ENCODE results near the gene EXOSC7. TPM values are rescaled to one million over a fixed set of nuclear protein-coding genes. Genes with fewer than 3 reads are reported as not detected.
A peak's percentile ranks its signal among the peaks of the same experiment; 100 is the strongest.

Gene EXOSC7
- total and polyA plus RNA-seq, 10 of the 15 experiments (the other 5 are each of a cell fraction or from before 2014, with no cell fraction given) = 58.0 to 193 (median 82.9) TPM

- Histone ChIP-seq H2AFZ (ENCODE audit: control insufficient read depth, low read depth, low read length) (no peak within 1 kb of the TSS), H4K20me1 (ENCODE audit: control insufficient read depth, insufficient read depth) (no peaks in the 10 kb centered on the region), H3K4me2 (ENCODE audit: control insufficient read depth, insufficient read depth) (no peak within 1 kb of the TSS), H3K27ac (ENCODE audit: control insufficient read depth, insufficient read depth) (no peak within 1 kb of the TSS), H3K4me3 (no peak within 1 kb of the TSS), H3K4me1 (ENCODE audit: control insufficient read depth, insufficient read depth, low read length) (no peaks in the 10 kb centered on the region), H3K9me3 (replicated peaks; ENCODE audit: control insufficient read depth, insufficient read depth, low read length) (no peaks in the 10 kb centered on the region), H3K36me3 (ENCODE audit: control insufficient read depth in 2 of 2, insufficient read depth in 2 of 2, low read length in 1 of 2) (no peaks in the 10 kb centered on the region), H3K9ac (ENCODE audit: control insufficient read depth, insufficient read depth, low read length) (no peak within 1 kb of the TSS), H3K79me2 (ENCODE audit: control insufficient read depth, insufficient read depth, low read length) (no peaks in the 10 kb centered on the region), H3K27me3 (replicated peaks in 1 of 2; ENCODE audit: control insufficient read depth in 2 of 2, insufficient read depth in 2 of 2, low read length in 1 of 2) (no peaks in the 10 kb centered on the region)
- ATAC-seq (no peak), DNase-seq (ENCODE audit: low read depth, low spot score) (no peak), FAIRE-seq (no peak)
- BruUV-seq (replicated peaks) = no TSS peak
- WGBS (ENCODE audit: insufficient coverage, insufficient replicate concordance, low lambda C conversion rate, missing lambda C conversion rate) = 27% methylated on average over 7 of the region's 13 CpGs
- ChIA-PET POLR2A (no interaction called here), CTCF (interaction anchor here (0.7 to 1.1 kb wide), 2 partner anchors 40 to 634 kb away, joined by 3 read pairs; no protein-coding TSS in a partner anchor), RAD21 (ENCODE audit: unreplicated experiment) (no interaction called here), SMC1A (ENCODE audit: uncharacterized antibody, unreplicated experiment) (interaction anchor here (1.2 kb wide), 1 partner anchor 9 kb away, joined by 4 read pairs; no protein-coding TSS in a partner anchor)
- in situ Hi-C loops (cut with MboI) (no loop called here), intact Hi-C loops (cut with micrococcal nuclease; ENCODE audit: unreplicated experiment) (no loop called here)
- TF ChIP-seq NRF1 (conservative IDR thresholded peaks at IDR 0.05; ENCODE audit: low read depth, low read length) = no peak
- TF ChIP-seq KLF5 (IDR thresholded peaks at IDR 0.05; ENCODE audit: partially characterized antibody) = no peak
- TF ChIP-seq TBL1XR1 (IDR thresholded peaks at IDR 0.05; ENCODE audit: low read depth, low read length) = no peak
- no peak for TF ChIP-seq YY1 (IDR thresholded peaks at IDR 0.05; ENCODE audit: low read depth, low read length)
- TF ChIP-seq ZNF24 (IDR thresholded peaks at IDR 0.05) = no peak
- no peak for TF ChIP-seq CHD4 (IDR thresholded peaks at IDR 0.05)
- TF ChIP-seq GATAD2B (conservative IDR thresholded peaks at IDR 0.05; ENCODE audit: low read depth) = no peak
Measured at GRCh38 chr3:45026038-45026437, 50.0 kb downstream of the EXOSC7 start, which contains the start of gene CLEC3B. Gene CLEC3B, plus strand, starts transcription at chr3:45026303. Its CDS starts 60 bp downstream, at chr3:45026363.

DNA sequence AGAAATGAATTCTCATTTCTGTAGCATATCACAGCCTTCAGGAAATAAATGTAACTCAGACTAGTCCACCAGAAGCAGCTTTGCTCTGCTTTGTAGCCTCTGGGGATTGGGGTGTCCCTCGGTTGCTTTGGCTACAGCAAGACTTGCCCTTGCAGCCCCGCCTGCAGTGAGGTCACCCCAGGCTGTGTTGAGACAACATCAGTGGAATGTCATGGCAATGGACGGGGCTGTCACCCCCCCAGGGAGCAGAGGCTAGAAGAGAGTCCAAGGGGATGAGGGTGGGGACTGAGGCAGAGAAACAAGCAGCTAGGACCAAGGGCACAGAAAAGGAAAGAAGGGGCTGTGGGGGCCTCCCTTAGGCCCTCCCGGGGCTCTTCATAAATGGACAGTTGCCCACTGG, 50.9 kb downstream of the EXOSC7 start:
- no peak overlapping the region for H3K9ac ChIP-seq (ENCODE audit: control insufficient read depth, insufficient read depth, low read length)
- intact Hi-C loops (cut with micrococcal nuclease; ENCODE audit: unreplicated experiment) (no loop called here), in situ Hi-C loops (cut with MboI) (no loop called here)
- H3K4me2 ChIP-seq (ENCODE audit: control insufficient read depth, insufficient read depth) = no peak overlapping the region
- DNase-seq (ENCODE audit: low read depth, low spot score) (no peak), FAIRE-seq (no peak), ATAC-seq (peak; percentile 21; the same call in 1 of the 3 replicates)
- no peak for TF ChIP-seq BHLHE40 (IDR thresholded peaks at IDR 0.05; ENCODE audit: borderline replicate concordance in 1 of 2, low read depth in 2 of 2, low read length in 1 of 2)
- no peak for TF ChIP-seq SIN3A (IDR thresholded peaks at IDR 0.05; ENCODE audit: low read depth, low read length)
- TF ChIP-seq NRF1 (conservative IDR thresholded peaks at IDR 0.05; ENCODE audit: low read depth, low read length) = no peak
- no peak for TF ChIP-seq SP1 (IDR thresholded peaks at IDR 0.05; ENCODE audit: low read depth, low read length)
- H2AFZ ChIP-seq (ENCODE audit: control insufficient read depth, low read depth, low read length) = no peak overlapping the region
- CTCF ChIA-PET = interaction anchor here (0.7 kb wide), 1 partner anchor 14 kb away, joined by 3 read pairs; no protein-coding TSS in a partner anchor
- POLR2A ChIA-PET = no interaction called here
- no peaks in the 10 kb centered on the region for H4K20me1 ChIP-seq (ENCODE audit: control insufficient read depth, insufficient read depth)
- RAD21 ChIA-PET (ENCODE audit: unreplicated experiment) = no interaction called here
- no peak overlapping the region for H3K27ac ChIP-seq (ENCODE audit: control insufficient read depth, insufficient read depth)
- no peaks in the 10 kb centered on the region for H3K79me2 ChIP-seq (ENCODE audit: control insufficient read depth, insufficient read depth, low read length)
- H3K4me3 ChIP-seq = no peak overlapping the region
- BruUV-seq (replicated peaks) = no TSS peak
- H3K36me3 ChIP-seq (ENCODE audit: control insufficient read depth in 2 of 2, insufficient read depth in 2 of 2, low read length in 1 of 2) = no peaks in the 10 kb centered on the region; a peak in 1 of 4 replicates
- SMC1A ChIA-PET (ENCODE audit: uncharacterized antibody, unreplicated experiment) = interaction anchor here (1.0 kb wide), 1 partner anchor 15 kb away, joined by 3 read pairs; no protein-coding TSS in a partner anchor
- no peaks in the 10 kb centered on the region for H3K4me1 ChIP-seq (ENCODE audit: control insufficient read depth, insufficient read depth, low read length)
- WGBS (ENCODE audit: insufficient coverage, insufficient replicate concordance, low lambda C conversion rate, missing lambda C conversion rate) = 0% methylated on average over 4 of the region's 4 CpGs
- no peaks in the 10 kb centered on the region for H3K27me3 ChIP-seq (replicated peaks in 1 of 2; ENCODE audit: control insufficient read depth in 2 of 2, insufficient read depth in 2 of 2, low read length in 1 of 2)
- H3K9me3 ChIP-seq (replicated peaks; ENCODE audit: control insufficient read depth, insufficient read depth, low read length) = no peaks in the 10 kb centered on the region

All from GM12878 (cell line).